Measurements from ENCODE around the gene INTS1.

Gene INTS1

DNA sequence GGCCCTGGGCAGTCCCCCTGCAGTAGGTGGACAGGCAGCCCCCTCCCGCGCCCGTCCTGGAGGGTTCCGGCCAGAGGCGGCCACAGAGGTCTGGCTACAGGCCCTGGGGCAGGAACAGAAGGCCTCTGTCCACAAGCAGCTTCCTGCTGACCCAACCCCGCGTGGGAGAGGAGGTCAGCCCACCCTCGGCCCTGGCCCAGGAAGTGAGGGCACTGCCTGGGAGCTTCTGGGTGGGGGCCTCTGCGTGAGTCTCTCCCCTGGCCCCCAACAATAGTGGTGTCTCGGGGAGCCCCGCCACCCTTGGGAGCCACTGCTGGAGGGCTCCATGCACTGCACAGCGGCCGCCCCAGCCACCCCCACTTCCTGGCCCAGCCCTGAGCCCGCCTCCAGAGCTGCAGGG, 49.6 kb downstream of the INTS1 start:
- TF ChIP-seq, protein P1, sequence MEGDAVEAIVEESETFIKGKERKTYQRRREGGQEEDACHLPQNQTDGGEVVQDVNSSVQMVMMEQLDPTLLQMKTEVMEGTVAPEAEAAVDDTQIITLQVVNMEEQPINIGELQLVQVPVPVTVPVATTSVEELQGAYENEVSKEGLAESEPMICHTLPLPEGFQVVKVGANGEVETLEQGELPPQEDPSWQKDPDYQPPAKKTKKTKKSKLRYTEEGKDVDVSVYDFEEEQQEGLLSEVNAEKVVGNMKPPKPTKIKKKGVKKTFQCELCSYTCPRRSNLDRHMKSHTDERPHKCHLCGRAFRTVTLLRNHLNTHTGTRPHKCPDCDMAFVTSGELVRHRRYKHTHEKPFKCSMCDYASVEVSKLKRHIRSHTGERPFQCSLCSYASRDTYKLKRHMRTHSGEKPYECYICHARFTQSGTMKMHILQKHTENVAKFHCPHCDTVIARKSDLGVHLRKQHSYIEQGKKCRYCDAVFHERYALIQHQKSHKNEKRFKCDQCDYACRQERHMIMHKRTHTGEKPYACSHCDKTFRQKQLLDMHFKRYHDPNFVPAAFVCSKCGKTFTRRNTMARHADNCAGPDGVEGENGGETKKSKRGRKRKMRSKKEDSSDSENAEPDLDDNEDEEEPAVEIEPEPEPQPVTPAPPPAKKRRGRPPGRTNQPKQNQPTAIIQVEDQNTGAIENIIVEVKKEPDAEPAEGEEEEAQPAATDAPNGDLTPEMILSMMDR (conservative IDR thresholded peaks at IDR 0.05; ENCODE audit: control insufficient read depth, insufficient read depth, low read depth, low read length): no peak
- DNase-seq (ENCODE audit: low read depth): no peak
- H3K4me3 ChIP-seq (ENCODE audit: control insufficient read depth, low read depth, low read length): no peak overlapping the region

DNA sequence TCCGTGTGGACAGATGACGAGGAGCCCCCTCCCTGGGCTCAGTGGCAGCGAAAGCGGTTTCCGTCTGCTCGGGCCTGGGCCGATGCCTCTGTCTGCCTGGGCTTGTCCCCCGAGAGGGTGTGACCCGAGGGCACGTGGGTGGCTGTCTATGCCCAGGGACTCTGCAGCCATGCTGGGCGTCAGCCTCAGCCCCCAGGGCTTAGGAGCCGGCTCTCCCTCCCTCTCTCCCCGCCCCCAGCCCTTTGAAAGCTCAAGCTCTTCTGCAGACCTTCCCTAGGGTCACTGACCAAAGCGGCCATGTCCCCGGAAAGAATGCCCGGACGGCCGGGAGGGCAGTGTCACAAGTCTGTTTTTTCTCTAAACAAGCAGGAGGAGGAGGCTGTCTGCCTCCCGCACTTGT, 52.0 kb downstream of the INTS1 start:
- TF ChIP-seq, protein P1 (conservative IDR thresholded peaks at IDR 0.05; ENCODE audit: control insufficient read depth, insufficient read depth, low read depth, low read length): no peak
- no peak for DNase-seq (ENCODE audit: low read depth)
- no peak overlapping the region for H3K4me3 ChIP-seq (ENCODE audit: control insufficient read depth, low read depth, low read length)

DNA sequence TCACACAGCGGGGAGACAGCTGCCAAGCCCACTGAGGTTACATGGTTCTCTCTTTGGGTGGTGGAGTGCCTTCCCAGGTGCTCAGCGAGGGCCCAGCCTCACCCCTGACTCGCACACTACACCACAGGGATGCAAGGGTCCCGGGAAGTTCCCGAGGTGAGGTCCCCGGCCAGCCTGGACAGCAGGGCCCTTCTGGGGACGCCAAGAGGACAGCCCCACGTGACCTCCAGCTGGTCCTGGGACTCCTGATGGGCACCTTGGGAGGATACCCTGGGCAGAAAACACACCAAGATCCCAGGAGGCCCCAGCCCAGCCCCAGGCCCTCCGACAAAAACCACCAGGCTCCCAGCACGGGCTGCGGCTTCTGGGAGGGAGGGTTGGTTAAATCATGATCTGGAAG, 53.2 kb downstream of the INTS1 start:
- TF ChIP-seq, protein P1 (conservative IDR thresholded peaks at IDR 0.05; ENCODE audit: control insufficient read depth, insufficient read depth, low read depth, low read length): no peak
- H3K4me3 ChIP-seq (ENCODE audit: control insufficient read depth, low read depth, low read length): no peak overlapping the region
- no peak for DNase-seq (ENCODE audit: low read depth)

DNA sequence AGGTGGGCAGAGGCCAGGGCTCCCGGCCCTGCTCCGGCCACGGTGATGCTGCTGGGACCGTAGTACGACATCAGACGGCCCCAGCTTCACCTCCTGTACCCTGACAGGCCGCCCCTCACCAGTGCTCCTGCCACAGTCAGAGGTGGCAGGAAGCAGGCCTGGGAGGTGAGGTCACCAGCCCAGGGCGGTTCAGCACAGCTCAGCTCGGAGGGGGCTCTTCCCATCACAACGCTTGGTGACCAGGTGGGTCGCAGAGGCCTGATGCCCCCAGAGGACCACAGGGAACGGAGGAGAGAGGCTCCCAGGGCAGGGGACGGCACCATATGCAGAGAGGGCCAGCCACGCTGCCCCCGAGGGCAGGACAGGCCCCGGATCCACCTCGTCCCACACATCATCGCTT, 53.8 kb downstream of the INTS1 start:
- TF ChIP-seq, protein P1 (conservative IDR thresholded peaks at IDR 0.05; ENCODE audit: control insufficient read depth, insufficient read depth, low read depth, low read length): no peak
- DNase-seq (ENCODE audit: low read depth): no peak
- no peak overlapping the region for H3K4me3 ChIP-seq (ENCODE audit: control insufficient read depth, low read depth, low read length)

DNA sequence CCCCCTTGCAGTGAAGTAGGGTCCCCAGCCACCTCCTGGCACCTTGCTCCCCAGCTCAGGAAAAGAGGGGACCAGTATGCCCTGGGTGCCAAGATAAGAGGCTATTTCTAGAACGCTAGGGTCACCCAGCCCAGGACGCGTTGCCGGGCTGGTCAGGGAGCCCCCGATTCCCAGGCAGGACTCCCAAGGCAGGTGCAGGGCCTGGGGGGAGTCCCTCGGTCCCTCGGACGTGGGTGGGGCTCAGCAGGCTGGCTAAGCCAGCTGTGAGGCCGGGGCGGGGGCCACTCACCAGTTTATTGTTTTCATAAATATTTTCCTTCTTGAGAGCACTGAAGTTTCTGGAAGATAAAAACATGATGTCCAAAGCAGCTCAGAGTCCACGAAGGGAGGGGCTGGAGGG, 54.2 kb downstream of the INTS1 start:
- TF ChIP-seq, protein P1 (conservative IDR thresholded peaks at IDR 0.05; ENCODE audit: control insufficient read depth, insufficient read depth, low read depth, low read length): no peak
- no peak for DNase-seq (ENCODE audit: low read depth)
- H3K4me3 ChIP-seq (ENCODE audit: control insufficient read depth, low read depth, low read length): no peak overlapping the region

DNA sequence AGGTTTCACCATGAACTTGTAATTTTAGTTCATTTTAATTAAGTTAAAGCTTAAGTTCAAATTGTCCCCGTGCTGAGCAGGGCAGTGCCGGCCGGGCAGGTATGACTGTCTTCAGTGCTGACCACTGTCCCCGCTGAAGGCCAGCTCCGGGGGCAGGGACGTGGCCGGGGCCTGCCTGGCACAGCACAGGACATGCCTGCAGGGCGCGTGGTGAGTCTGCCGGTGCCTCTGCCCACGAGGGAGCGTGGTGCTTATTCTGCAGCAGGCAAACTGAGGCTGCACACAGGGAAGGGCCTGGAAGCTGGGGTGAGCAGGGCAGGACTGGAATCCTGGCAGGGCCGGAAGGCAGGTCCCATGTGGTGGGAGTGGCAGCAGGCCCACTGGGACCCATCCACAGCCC, 54.7 kb downstream of the INTS1 start:
- H3K4me3 ChIP-seq (ENCODE audit: control insufficient read depth, low read depth, low read length): no peak overlapping the region
- TF ChIP-seq, protein P1 (conservative IDR thresholded peaks at IDR 0.05; ENCODE audit: control insufficient read depth, insufficient read depth, low read depth, low read length): no peak
- no peak for DNase-seq (ENCODE audit: low read depth)

DNA sequence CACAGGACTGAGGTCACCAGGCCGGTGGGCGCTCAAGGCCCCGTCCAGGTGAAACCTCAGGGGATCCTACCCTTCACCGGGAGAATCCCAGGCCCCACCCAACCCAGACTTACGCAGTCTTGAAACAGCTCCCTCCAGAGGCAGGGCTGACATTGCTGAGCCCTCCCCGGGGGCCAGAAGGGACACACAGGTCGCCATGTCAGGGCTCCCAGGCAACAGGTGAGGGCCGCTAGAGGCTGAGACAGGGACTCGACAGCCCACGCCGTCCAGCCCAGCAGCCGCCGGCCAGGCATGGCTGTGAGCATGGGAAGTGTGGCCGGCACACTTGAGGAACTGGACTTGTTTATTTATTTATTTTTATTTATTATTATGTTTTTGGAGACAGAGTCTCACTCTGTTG, 55.2 kb downstream of the INTS1 start:
- H3K4me3 ChIP-seq (ENCODE audit: control insufficient read depth, low read depth, low read length): no peak overlapping the region
- no peak for DNase-seq (ENCODE audit: low read depth)
- TF ChIP-seq, protein P1 (conservative IDR thresholded peaks at IDR 0.05; ENCODE audit: control insufficient read depth, insufficient read depth, low read depth, low read length): no peak
